Chondrocyte (in vitro differentiated cells): ENCODE results near the gene RANBP3. TPM values are rescaled to one million over a fixed set of nuclear protein-coding genes. Genes with fewer than 3 reads are reported as not detected.

Experiments used
- DNase-seq: peaks from one replicate; pipeline ENCODE4 v3.0.0; 2021; ENCODE audit warnings: mixed read lengths, low spot score
- H3K27ac Mint-ChIP-seq: one replicate; pipeline ENCODE4 v1.8.0; 2021; ENCODE audit warnings: mild to moderate bottlenecking, moderate library complexity, mixed read lengths; ENCODE audit not compliant: unreplicated experiment
- H3K27me3 Mint-ChIP-seq: 2 replicates; pipeline ENCODE4 v1.8.0; 2021; ENCODE audit warnings: low read depth, mixed read lengths
- H3K36me3 Mint-ChIP-seq: 2 replicates; pipeline ENCODE4 v1.8.0; 2021; ENCODE audit warnings: low read depth, mixed read lengths
- H3K4me1 Mint-ChIP-seq: 2 replicates; pipeline ENCODE4 v1.8.0; 2021; ENCODE audit warnings: low read depth, mild to moderate bottlenecking, mixed read lengths
- H3K4me3 Mint-ChIP-seq: one replicate; pipeline ENCODE4 v1.8.0; 2021; ENCODE audit warnings: mild to moderate bottlenecking, moderate library complexity, mixed read lengths; ENCODE audit not compliant: unreplicated experiment
- H3K9me3 Mint-ChIP-seq: 2 replicates; pipeline ENCODE4 v1.8.0; 2021; ENCODE audit warnings: low read depth, mixed read lengths
- CTCF ChIP-seq: fragments of 200-600 bp; sonication (generic); IDR thresholded peaks from 2 replicates; pipeline ENCODE4 v1.5.0; 2021; ENCODE audit warnings: antibody characterized with exemption, mild to moderate bottlenecking, moderate library complexity
- total RNA-seq: library from RNA; stranded (reverse); gene quantifications from 3 replicates; pipeline ENCODE4 v1.2.1, GENCODE V29; 2021

The RANBP3 gene
- total RNA-seq, 1 donor from 2014 or later = 53.5 TPM

- Mint-ChIP-seq H3K36me3 (peaks cover 19% of the 10 kb centered on the region), H3K27me3 (no peaks in the 10 kb centered on the region), H3K4me1 (no peaks in the 10 kb centered on the region), H3K4me3 (no peak overlapping the region), H3K9me3 (no peaks in the 10 kb centered on the region), H3K27ac (no peak overlapping the region)
- DNase-seq = no peak
- TF ChIP-seq CTCF = no peak
Observed at GRCh38 chr19:6003976-6004375, 26.0 kb upstream of the RANBP3 start.

- DNase-seq = no peak
Observed at GRCh38 chr19:6002591-6002990, 24.7 kb upstream of the RANBP3 start.

GRCh38 chr19:6000228-6000847 is 22.4 kb upstream of the RANBP3 start:
- H3K4me3 Mint-ChIP-seq = no peak overlapping the region
- no peaks in the 10 kb centered on the region for H3K4me1 Mint-ChIP-seq
- no peak overlapping the region for H3K27ac Mint-ChIP-seq
- peaks cover 16% of the 10 kb centered on the region for H3K36me3 Mint-ChIP-seq
- H3K9me3 Mint-ChIP-seq = no peaks in the 10 kb centered on the region
- no peak for DNase-seq
- no peak for TF ChIP-seq CTCF
- no peaks in the 10 kb centered on the region for H3K27me3 Mint-ChIP-seq

More at GRCh38 chr19:6002591-6002990, 24.7 kb upstream of the RANBP3 start:
- H3K36me3 Mint-ChIP-seq = peaks cover 17% of the 10 kb centered on the region
- no peak overlapping the region for H3K4me3 Mint-ChIP-seq
- no peaks in the 10 kb centered on the region for H3K4me1 Mint-ChIP-seq
- no peaks in the 10 kb centered on the region for H3K9me3 Mint-ChIP-seq
- no peak overlapping the region for H3K27ac Mint-ChIP-seq
- no peaks in the 10 kb centered on the region for H3K27me3 Mint-ChIP-seq
- TF ChIP-seq CTCF = no peak

DNA sequence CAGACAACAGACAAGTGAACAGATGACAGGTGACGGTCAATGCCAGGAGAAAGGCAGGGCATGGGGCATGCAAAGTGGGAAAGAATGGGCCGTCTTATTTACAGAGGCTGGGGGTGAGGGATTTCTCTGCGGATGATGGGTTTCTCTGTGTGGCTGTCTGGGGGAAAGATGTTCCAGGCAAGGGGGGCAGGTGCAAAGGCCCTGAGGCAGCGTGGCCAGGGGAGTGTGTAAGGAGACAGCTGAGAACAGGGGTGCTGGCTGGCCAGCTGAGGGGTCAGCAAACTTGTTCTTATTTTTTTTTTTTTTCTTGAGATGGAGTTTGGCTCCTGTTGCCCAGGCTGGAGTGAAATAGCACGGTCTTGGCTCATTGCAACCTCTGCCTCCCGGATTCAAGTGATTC is 21.8 kb upstream of the RANBP3 start:
- no peaks in the 10 kb centered on the region for H3K4me1 Mint-ChIP-seq

DNA sequence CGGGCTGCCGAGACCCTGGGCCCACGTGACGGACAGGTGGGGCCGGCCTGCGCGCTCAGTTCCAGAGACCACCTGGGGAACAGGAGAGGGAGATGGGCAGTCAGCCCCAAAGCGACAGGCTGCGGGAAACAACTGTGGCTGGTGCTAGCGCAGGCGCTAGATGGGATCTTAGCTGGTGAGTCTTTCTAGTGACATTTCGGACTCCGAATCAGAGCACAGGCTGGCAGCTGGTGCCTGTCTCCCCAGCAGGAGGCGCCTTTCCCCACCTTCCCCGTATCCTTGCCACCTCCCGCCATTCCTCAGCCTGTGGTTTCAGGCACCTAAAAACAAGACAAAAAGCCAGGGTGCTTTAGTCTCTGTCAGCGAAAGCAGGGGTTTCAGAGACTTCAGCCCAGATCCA is 19.4 kb upstream of the RANBP3 start:
- Mint-ChIP-seq H3K36me3 (peaks cover 12% of the 10 kb centered on the region), H3K4me3 (no peak overlapping the region), H3K4me1 (peaks cover 13% of the 10 kb centered on the region), H3K27me3 (no peaks in the 10 kb centered on the region), H3K9me3 (no peaks in the 10 kb centered on the region), H3K27ac (no peak overlapping the region)
- DNase-seq = no peak
- peak; percentile 45 for TF ChIP-seq CTCF

More for the DNA sequence above, 21.8 kb upstream of the RANBP3 start:
- no peaks in the 10 kb centered on the region for H3K9me3 Mint-ChIP-seq
- H3K36me3 Mint-ChIP-seq = peaks cover 16% of the 10 kb centered on the region
- no peak for TF ChIP-seq CTCF
- H3K27ac Mint-ChIP-seq = no peak overlapping the region
- no peaks in the 10 kb centered on the region for H3K27me3 Mint-ChIP-seq
- no peak for DNase-seq
- no peak overlapping the region for H3K4me3 Mint-ChIP-seq
